GM18909 (cell line): ENCODE results near the gene PFDN4.
"Not testable (repeated sequence)": the region's sequence is repeated elsewhere in the genome, so short reads cannot be mapped to it uniquely, and the experiment has no call there.

Experiments
- ATAC-seq: cut with Tn5 transposase; IDR thresholded peaks from one replicate; pipeline ENCODE4 v1.9.1; 2021; ENCODE audit warnings: mild to moderate bottlenecking; ENCODE audit not compliant: unreplicated experiment, poor library complexity

The PFDN4 gene

DNA sequence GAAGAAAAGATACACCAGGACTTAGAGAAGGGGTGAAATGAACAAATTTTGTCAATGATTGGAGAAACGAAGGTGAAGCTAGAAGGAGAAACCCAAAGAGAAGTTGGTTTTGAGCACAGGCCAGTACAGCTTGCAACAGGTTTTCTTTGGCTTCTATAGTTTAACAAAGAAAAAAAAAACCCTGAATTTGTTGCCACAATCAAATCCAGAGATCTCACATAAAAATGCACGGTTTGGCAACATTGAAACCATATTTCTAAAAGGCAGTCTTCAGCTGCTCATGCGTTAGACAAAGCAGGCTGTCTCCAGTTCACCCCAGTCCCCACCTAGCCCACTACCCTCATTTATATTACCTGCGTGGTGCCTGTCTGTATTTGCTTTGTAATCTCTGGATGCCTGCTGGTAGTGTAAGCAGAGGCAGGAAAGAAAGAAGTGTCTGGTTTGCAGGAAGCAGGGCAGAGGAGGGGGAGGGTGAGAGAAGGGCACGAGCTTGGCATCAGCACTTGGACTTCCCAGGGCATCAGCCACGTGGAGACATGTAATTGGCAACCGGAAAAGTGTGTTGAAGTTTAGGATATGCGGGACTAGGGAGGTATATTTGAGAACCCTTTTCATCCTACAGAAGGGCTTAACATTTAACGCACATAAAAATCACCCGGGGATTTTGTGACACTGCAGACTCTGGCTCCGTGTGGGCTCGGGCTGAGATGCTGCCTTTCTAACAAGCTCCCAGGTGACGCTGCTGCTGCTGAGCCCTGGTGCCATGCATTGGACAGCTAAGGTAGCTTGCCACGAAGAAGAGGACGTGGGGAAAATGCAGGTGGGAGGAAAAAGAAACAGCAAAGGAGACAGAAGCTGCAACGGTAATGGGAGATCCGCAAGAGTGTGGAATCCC lies 14.4 kb downstream of the PFDN4 start:
- no peak for ATAC-seq

- ATAC-seq: no peak
Measured at GRCh38 chr20:54223285-54223684, 15.4 kb downstream of the PFDN4 start.

- ATAC-seq: no peak
Measured at GRCh38 chr20:54223751-54224150, 15.9 kb downstream of the PFDN4 start.

DNA sequence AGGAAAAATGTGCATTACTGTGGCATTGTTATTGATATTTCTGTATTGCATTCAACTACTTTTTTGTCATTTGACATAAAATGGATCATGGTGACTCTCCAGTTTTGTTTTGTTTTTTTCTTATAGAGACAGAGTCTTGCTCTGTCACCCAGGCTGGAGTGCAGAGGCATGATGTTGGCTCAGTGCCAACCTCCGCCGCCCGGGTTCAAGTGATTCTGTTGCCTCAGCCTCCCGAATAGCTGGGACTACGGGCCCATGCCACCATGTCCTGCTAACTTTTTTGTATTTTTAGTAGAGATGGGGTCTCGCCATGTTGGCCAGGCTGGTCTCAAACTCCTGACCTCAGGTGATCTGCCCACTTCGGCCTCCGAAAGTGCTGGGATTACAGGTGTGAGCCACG lies 16.8 kb downstream of the PFDN4 start:
- ATAC-seq: not testable (repeated sequence)

- ATAC-seq: peak; percentile 96
Measured at GRCh38 chr20:54227241-54227640, 19.4 kb downstream of the PFDN4 start.

GRCh38 chr20:54227751-54228150 lies 19.9 kb downstream of the PFDN4 start:
- no peak for ATAC-seq

DNA sequence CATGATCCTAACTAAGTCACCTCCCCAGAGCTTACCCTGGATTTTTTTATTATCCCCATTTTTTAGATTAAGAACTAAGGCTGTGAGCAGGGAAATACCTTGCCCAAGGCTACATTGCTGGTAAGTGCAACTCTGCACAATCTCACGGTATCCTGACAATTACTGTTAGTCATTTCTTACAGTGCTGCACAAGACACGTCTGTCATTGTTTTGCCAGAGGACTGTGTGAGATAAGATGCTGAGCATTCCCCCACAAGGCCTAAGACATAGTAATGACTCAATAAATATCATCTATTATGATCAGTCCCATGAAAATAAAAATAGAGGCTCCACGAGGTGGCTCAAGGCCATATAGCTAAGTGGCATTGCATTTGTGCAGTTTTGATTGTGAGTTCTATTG lies 21.0 kb downstream of the PFDN4 start:
- ATAC-seq: no peak

DNA sequence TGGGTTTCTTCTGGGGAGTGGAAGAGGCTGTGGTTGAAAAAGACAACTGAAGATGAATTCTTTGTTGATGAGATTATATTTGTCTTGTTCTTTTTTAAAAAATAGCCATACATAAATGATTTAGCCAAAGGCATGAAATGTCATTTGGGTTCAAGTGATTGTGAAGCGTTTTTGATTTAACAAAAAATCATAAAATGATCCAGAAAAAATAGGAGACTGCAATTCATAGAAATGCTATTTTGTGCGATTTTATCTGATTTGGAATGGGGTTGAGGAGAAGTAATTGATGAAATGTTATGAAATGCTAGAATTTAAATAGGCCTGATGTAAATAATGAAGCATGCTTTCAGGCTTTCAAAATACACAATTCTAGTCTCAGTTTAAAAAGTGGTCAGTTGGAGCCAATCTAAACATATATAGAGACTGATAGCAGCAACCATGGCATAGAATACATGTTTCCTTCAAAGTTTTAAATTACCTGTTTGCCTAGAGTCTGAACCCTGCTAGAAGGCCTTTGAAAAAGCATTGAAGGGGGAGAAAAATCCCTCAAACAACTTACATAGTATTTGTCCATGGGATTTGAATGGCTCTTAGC lies 21.8 kb downstream of the PFDN4 start:
- ATAC-seq: no peak

GRCh38 chr20:54231036-54231435 lies 23.1 kb downstream of the PFDN4 start:
- no peak for ATAC-seq

DNA sequence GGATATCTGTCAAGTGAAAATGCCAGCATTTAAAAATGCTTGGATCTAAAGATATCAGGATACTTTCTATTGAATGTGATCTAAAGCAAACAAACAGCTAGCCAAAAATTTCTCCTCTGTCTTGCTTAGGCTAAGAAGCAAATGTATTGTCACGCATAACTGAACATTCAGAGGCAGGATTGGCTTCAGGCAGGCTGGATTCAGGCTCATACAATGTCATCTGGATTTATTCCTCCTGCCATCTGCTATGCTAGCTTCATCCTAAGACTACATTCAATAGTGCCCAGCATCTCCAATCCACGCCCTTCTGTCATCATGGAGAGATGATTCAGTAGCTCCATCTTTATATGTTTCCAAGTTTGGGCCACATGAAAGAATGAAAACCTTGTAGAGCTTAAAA lies 27.1 kb downstream of the PFDN4 start:
- no peak for ATAC-seq

GRCh38 chr20:54237116-54237943 lies 29.4 kb downstream of the PFDN4 start:
- ATAC-seq: no peak

DNA sequence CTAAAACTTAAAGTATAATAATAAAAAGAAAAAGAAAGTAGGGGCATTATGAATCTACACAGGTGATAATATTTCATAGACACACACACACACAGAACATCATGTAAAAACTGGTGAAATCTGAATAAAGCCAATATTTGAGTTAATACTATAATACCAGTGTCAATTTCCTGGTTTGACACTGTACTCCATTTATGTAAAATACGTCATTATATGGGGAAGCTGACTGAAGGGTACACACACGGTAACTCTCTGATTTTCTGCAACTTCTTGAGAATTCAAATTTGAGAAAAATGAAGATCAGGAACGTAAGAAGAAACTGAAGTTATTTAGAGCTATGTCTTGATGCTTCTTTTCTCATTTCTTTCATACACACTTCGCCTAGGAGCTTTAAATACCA lies 36.2 kb downstream of the PFDN4 start:
- no peak for ATAC-seq

DNA sequence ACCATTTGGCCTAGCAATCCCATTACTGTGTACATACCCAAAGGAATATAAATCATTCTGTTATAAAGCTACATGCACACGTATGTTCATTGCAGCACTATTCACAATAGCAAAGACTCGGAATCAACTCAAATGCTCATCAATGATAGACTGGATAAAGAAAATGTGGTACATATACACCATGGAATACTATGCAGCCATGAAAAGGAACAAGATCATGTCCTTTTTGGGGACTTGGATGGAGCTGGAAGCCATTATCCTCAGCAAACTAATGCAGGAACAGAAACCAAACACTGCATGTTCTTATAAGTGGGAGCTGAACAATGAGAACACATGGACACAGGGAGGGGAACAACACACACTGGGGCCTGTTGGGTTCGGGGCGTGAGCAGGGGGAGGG lies 40.8 kb downstream of the PFDN4 start:
- not testable (repeated sequence) for ATAC-seq

GRCh38 chr20:54250691-54251090 lies 42.8 kb downstream of the PFDN4 start:
- ATAC-seq: no peak

- no peak for ATAC-seq
Measured at GRCh38 chr20:54251096-54251495, 43.2 kb downstream of the PFDN4 start.

GRCh38 chr20:54254596-54254995 lies 46.7 kb downstream of the PFDN4 start:
- no peak for ATAC-seq

DNA sequence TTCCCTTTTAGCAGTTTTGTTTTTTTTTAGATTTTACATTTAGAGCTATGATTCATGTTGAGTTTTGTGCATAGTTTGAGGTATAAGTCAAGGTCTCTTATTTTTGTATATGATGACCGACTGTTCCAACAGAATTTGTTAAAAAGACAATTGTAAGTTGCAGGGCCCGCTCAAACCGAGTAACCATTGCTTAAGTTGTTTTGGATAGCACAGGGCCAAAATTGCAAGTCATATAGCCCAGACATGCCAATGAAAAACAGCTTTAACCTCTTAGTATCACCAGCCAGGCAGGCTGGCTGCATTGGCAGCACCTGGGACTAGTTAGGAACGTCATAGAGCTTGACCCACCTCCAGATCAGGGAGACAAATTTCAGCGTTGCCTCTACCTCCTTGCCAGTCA lies 47.3 kb downstream of the PFDN4 start:
- no peak for ATAC-seq

DNA sequence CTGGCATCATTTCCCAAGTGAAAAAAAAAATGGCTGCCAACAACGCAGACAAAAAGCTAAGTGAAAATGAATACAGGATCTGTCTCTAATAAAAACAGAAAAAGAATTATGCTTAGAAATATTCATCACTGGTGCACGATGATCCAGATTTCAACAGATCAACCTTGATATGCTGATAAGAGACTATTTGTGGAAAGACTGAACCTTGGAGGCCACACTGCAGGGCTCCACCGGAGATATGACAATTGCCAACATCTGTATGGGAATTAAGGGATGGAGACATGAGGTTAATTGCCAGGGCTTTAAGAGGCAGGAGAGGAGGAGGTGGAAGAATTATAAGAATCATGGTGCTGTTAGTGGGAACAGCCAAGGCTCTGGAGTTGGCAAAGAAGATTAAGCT lies 48.3 kb downstream of the PFDN4 start:
- no peak for ATAC-seq

DNA sequence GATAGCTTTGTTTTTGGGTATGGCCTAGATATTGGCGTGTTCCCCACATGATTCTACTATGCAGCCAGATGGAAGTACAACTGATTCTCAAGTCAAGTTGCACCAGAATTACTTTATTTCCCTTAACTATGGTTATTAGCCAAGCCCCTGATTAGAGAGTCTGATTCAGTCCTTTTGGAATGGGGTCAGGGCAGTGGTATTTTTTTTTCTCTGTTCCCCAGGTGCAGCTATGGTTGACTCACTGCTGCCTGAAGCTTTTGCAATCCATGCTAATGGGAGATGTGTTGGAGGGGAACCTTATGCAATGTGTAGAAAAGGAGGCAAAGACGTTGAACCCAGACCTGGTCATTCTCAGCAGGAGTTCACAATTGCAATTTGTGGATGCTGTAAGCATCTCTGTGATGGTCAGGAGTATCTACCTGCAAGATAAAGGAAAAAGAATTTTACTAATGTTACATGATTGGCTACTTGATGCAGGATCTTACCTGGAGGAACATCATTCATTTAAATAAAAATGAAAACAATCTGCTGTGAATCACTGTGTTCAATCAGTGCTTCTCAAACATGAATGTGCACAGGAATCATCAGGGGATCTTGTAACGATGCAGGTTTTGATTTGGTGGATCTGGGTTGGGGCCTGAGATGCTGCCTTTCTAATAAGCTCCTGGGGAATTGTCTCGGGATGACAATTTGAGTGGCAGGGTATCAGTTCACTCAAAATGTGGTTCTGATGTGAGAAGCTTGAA lies 49.4 kb downstream of the PFDN4 start:
- ATAC-seq: no peak

- ATAC-seq: no peak
Measured at GRCh38 chr20:54260116-54260515, 52.2 kb downstream of the PFDN4 start.
